CD8-positive, alpha-beta memory T cell (primary cell): ENCODE results near the gene AP3S2. TPM values are rescaled to one million over a fixed set of nuclear protein-coding genes. Genes with fewer than 3 reads are reported as not detected.
A peak's percentile ranks its signal among the peaks of the same experiment; 100 is the strongest.

ENCODE experiments used
- CTCF ChIA-PET: fragments of 350-600 bp; sonication (Branson Sonifier 250); formaldehyde crosslinking; loops from one replicate; lab custom pipeline; 2021; ENCODE audit warnings: antibody characterized with exemption; lab: Charles Lee
- POLR2A ChIA-PET: fragments of 350-600 bp; sonication (Branson Sonifier 250); formaldehyde crosslinking; loops from one replicate; lab custom pipeline; 2021; ENCODE audit warnings: antibody characterized with exemption; lab: Charles Lee
- DNase-seq, 5 donors: peaks; one replicate each; pipeline versions ENCODE4 v3.0.0 to v3.0.0-alpha.2; 2020 to 2022; ENCODE audit warnings: mixed read lengths in 1 of 5
- H3K27ac ChIP-seq: one replicate; pipeline ENCODE4 v1.7.0; 2013; ENCODE audit warnings: low read depth, mild to moderate bottlenecking, low read length, moderate library complexity
- H3K27me3 ChIP-seq: 2 replicates; pipeline ENCODE4 v1.7.0; 2013; ENCODE audit warnings: low read length, mild to moderate bottlenecking; ENCODE audit not compliant: insufficient read depth, poor library complexity, severe bottlenecking
- H3K36me3 ChIP-seq: 2 replicates; pipeline ENCODE4 v1.7.0; 2013; ENCODE audit warnings: mild to moderate bottlenecking, low read length, moderate library complexity; ENCODE audit not compliant: insufficient read depth
- H3K4me1 ChIP-seq: 2 replicates; pipeline ENCODE4 v1.7.0; 2013; ENCODE audit warnings: mild to moderate bottlenecking, low read length, moderate library complexity; ENCODE audit not compliant: insufficient read depth
- H3K4me3 ChIP-seq: 2 replicates; pipeline ENCODE4 v1.7.0; 2013; ENCODE audit warnings: mild to moderate bottlenecking, low read length
- H3K9me3 ChIP-seq: 2 replicates; pipeline ENCODE4 v1.7.0; 2013; ENCODE audit warnings: mild to moderate bottlenecking, low read length
- H3K27ac Mint-ChIP-seq, 8 donors: one replicate each; pipeline ENCODE4 v1.8.0; 2020 to 2021; ENCODE audit warnings: mixed read lengths in 8 of 8, mild to moderate bottlenecking in 6 of 8, inconsistent platforms in 3 of 8, moderate library complexity in 3 of 8
- H3K27me3 Mint-ChIP-seq, 2 donors: one replicate each; pipeline ENCODE4 v1.8.0; 2020 to 2021; ENCODE audit warnings: mixed read lengths in 2 of 2, mild to moderate bottlenecking in 1 of 2, moderate library complexity in 1 of 2
- H3K36me3 Mint-ChIP-seq, 3 donors: one replicate each; pipeline ENCODE4 v1.8.0; 2020 to 2021; ENCODE audit warnings: mixed read lengths in 3 of 3, inconsistent platforms in 1 of 3, mild to moderate bottlenecking in 1 of 3
- H3K4me1 Mint-ChIP-seq, 3 donors: one replicate each; pipeline ENCODE4 v1.8.0; 2020 to 2021; ENCODE audit warnings: mixed read lengths in 3 of 3, inconsistent platforms in 1 of 3, mild to moderate bottlenecking in 1 of 3
- H3K4me3 Mint-ChIP-seq, 7 donors: one replicate each; pipeline ENCODE4 v1.8.0; 2020 to 2021; ENCODE audit warnings: mixed read lengths in 7 of 7, mild to moderate bottlenecking in 6 of 7, moderate library complexity in 4 of 7, inconsistent platforms in 2 of 7
- H3K9me3 Mint-ChIP-seq, 5 donors: one replicate each; pipeline ENCODE4 v1.8.0; 2020 to 2022; ENCODE audit warnings: mixed read lengths in 5 of 5, mild to moderate bottlenecking in 3 of 5, moderate library complexity in 2 of 5, inconsistent platforms in 1 of 5
- polyA plus RNA-seq: library from polyadenylated mRNA; unstranded; fragments of 300-500 nt; fragmentation: Illumina TruSeq; gene quantifications from one replicate; pipeline ENCODE4 v1.2.3, GENCODE V29; 2021
- total RNA-seq, 2 experiments: library from RNA; stranded (reverse); gene quantifications; one replicate each; pipeline ENCODE4 v1.2.3, GENCODE V29; 2021

AP3S2 gene
- total and polyA plus RNA-seq, 3 experiments from 2014 or later = 23.5 to 35.8 (median 24.5) TPM

- H3K4me3 ChIP-seq = no peak overlapping the region
- peaks cover 16% of the 10 kb centered on the region for H3K27me3 ChIP-seq
- H3K9me3 ChIP-seq = no peaks in the 10 kb centered on the region
- H3K4me1 ChIP-seq = no peaks in the 10 kb centered on the region
- Mint-ChIP-seq H3K4me3 (peak overlapping the region; percentile 29 to 79 (median 61)), H3K27me3 (peaks cover 38 to 59% of the 10 kb centered on the region in 2 donors), H3K36me3 (peaks cover 0 to 10% (median 2%) of the 10 kb centered on the region in 3 donors), H3K4me1 (peaks cover 3 to 11% (median 8%) of the 10 kb centered on the region in 3 donors), H3K27ac (no peak overlapping the region), H3K9me3 (peaks cover 0 to 14% (median 9%) of the 10 kb centered on the region in 5 donors)
- no peak for DNase-seq
- POLR2A ChIA-PET = no interaction called here
- H3K27ac ChIP-seq = no peak overlapping the region
- CTCF ChIA-PET = no interaction called here
- no peaks in the 10 kb centered on the region for H3K36me3 ChIP-seq
Observed at GRCh38 chr15:89813381-89814111, 80.2 kb downstream of the AP3S2 start.

- CTCF ChIA-PET = no interaction called here
- no peak overlapping the region for H3K4me3 Mint-ChIP-seq
Observed at GRCh38 chr15:89812847-89813320, 80.9 kb downstream of the AP3S2 start.

GRCh38 chr15:89812011-89812846 lies 81.6 kb downstream of the AP3S2 start:
- ChIA-PET POLR2A (no interaction called here), CTCF (interaction anchor here (0.6 kb wide), 1 partner anchor 35 kb away, joined by 3 read pairs; no protein-coding TSS in a partner anchor)
- Mint-ChIP-seq H3K36me3 (peaks cover 0 to 10% (median 2%) of the 10 kb centered on the region in 3 donors), H3K4me1 (peaks cover 3 to 11% (median 8%) of the 10 kb centered on the region in 3 donors), H3K27me3 (peaks cover 38 to 49% of the 10 kb centered on the region in 2 donors), H3K4me3 (no peak overlapping the region), H3K27ac (peak overlapping the region in 1 of 8 donors; percentile 37), H3K9me3 (peaks cover 0 to 14% (median 9%) of the 10 kb centered on the region in 5 donors)
- no peaks in the 10 kb centered on the region for H3K4me1 ChIP-seq
- H3K27me3 ChIP-seq = peaks cover 16% of the 10 kb centered on the region
- no peak for DNase-seq
- H3K36me3 ChIP-seq = no peaks in the 10 kb centered on the region
- H3K9me3 ChIP-seq = no peaks in the 10 kb centered on the region
- H3K27ac ChIP-seq = no peak overlapping the region
- no peak overlapping the region for H3K4me3 ChIP-seq

More at GRCh38 chr15:89812847-89813320, 80.9 kb downstream of the AP3S2 start:
- POLR2A ChIA-PET = no interaction called here
- no peaks in the 10 kb centered on the region for H3K36me3 ChIP-seq
- peaks cover 3 to 11% (median 8%) of the 10 kb centered on the region in 3 donors for H3K4me1 Mint-ChIP-seq
- H3K27me3 Mint-ChIP-seq = peaks cover 38 to 53% of the 10 kb centered on the region in 2 donors
- H3K9me3 ChIP-seq = no peaks in the 10 kb centered on the region
- H3K27ac ChIP-seq = no peak overlapping the region
- no peaks in the 10 kb centered on the region for H3K4me1 ChIP-seq
- H3K4me3 ChIP-seq = no peak overlapping the region
- H3K9me3 Mint-ChIP-seq = peaks cover 0 to 14% (median 9%) of the 10 kb centered on the region in 5 donors
- no peak overlapping the region for H3K27ac Mint-ChIP-seq
- H3K27me3 ChIP-seq = peaks cover 16% of the 10 kb centered on the region
- peaks cover 0 to 10% (median 2%) of the 10 kb centered on the region in 3 donors for H3K36me3 Mint-ChIP-seq
- DNase-seq = no peak

GRCh38 chr15:89810837-89811236 lies 83.0 kb downstream of the AP3S2 start:
- H3K4me3 Mint-ChIP-seq = no peak overlapping the region
- H3K4me1 Mint-ChIP-seq = peaks cover 3 to 11% (median 8%) of the 10 kb centered on the region in 3 donors
- Histone ChIP-seq H3K27ac (no peak overlapping the region), H3K4me1 (no peaks in the 10 kb centered on the region), H3K36me3 (no peaks in the 10 kb centered on the region), H3K9me3 (no peaks in the 10 kb centered on the region), H3K27me3 (peaks cover 16% of the 10 kb centered on the region), H3K4me3 (no peak overlapping the region)
- peaks cover 0 to 4% (median 2%) of the 10 kb centered on the region in 3 donors for H3K36me3 Mint-ChIP-seq
- DNase-seq = no peak
- CTCF ChIA-PET = no interaction called here
- H3K27ac Mint-ChIP-seq = no peak overlapping the region
- peaks cover 26 to 40% of the 10 kb centered on the region in 2 donors for H3K27me3 Mint-ChIP-seq
- POLR2A ChIA-PET = no interaction called here
- H3K9me3 Mint-ChIP-seq = peaks cover 0 to 7% (median 4%) of the 10 kb centered on the region in 5 donors

GRCh38 chr15:89809787-89810148 lies 84.0 kb downstream of the AP3S2 start:
- Mint-ChIP-seq H3K4me1 (peaks cover 0 to 3% (median 3%) of the 10 kb centered on the region in 3 donors), H3K9me3 (no peaks in the 10 kb centered on the region), H3K4me3 (no peak overlapping the region), H3K27ac (no peak overlapping the region), H3K27me3 (peaks cover 17 to 30% of the 10 kb centered on the region in 2 donors), H3K36me3 (peaks cover 0 to 3% (median 2%) of the 10 kb centered on the region in 3 donors)
- CTCF ChIA-PET = no interaction called here
- no peak for DNase-seq
- H3K4me1 ChIP-seq = no peaks in the 10 kb centered on the region
- H3K4me3 ChIP-seq = no peak overlapping the region
- no peak overlapping the region for H3K27ac ChIP-seq
- no peaks in the 10 kb centered on the region for H3K36me3 ChIP-seq
- no peaks in the 10 kb centered on the region for H3K9me3 ChIP-seq
- POLR2A ChIA-PET = no interaction called here
- peaks cover 8% of the 10 kb centered on the region for H3K27me3 ChIP-seq

GRCh38 chr15:89809093-89809786 lies 84.6 kb downstream of the AP3S2 start:
- Histone ChIP-seq H3K9me3 (no peaks in the 10 kb centered on the region), H3K27me3 (peaks cover 8% of the 10 kb centered on the region), H3K4me1 (no peaks in the 10 kb centered on the region), H3K36me3 (no peaks in the 10 kb centered on the region), H3K4me3 (no peak overlapping the region), H3K27ac (no peak overlapping the region)
- Mint-ChIP-seq H3K9me3 (no peaks in the 10 kb centered on the region), H3K27ac (no peak overlapping the region), H3K4me1 (peaks cover 0 to 3% (median 3%) of the 10 kb centered on the region in 3 donors), H3K4me3 (no peak overlapping the region), H3K27me3 (peaks cover 16 to 30% of the 10 kb centered on the region in 2 donors), H3K36me3 (peaks cover 0 to 3% (median 2%) of the 10 kb centered on the region in 3 donors)
- ChIA-PET POLR2A (no interaction called here), CTCF (no interaction called here)
- no peak for DNase-seq

GRCh38 chr15:89808160-89808870 lies 85.5 kb downstream of the AP3S2 start:
- POLR2A ChIA-PET = no interaction called here
- CTCF ChIA-PET = no interaction called here
- Histone ChIP-seq H3K27ac (no peak overlapping the region), H3K36me3 (no peaks in the 10 kb centered on the region), H3K4me1 (no peaks in the 10 kb centered on the region), H3K4me3 (no peak overlapping the region), H3K9me3 (no peaks in the 10 kb centered on the region), H3K27me3 (peaks cover 2% of the 10 kb centered on the region)
- Mint-ChIP-seq H3K4me1 (no peaks in the 10 kb centered on the region), H3K4me3 (no peak overlapping the region), H3K27ac (no peak overlapping the region), H3K9me3 (no peaks in the 10 kb centered on the region), H3K36me3 (peaks cover 0 to 3% (median 2%) of the 10 kb centered on the region in 3 donors), H3K27me3 (peaks cover 10 to 24% of the 10 kb centered on the region in 2 donors)
- no peak for DNase-seq
